K562 (cell line): Measurements from ENCODE around the gene TMEM187. TPM values are rescaled to one million over a fixed set of nuclear protein-coding genes. Genes with fewer than 3 reads are reported as not detected.

Experiments used
- ARID1B ChIP-seq: fragments of 450-650 bp; IDR thresholded peaks from 2 replicates; pipeline ENCODE4 v1.6.1; 2016; ENCODE audit warnings: antibody characterized with exemption, mild to moderate bottlenecking, inconsistent platforms
- ELF1 ChIP-seq: fragments of 200-800 bp; sonication (Bioruptor generic); IDR thresholded peaks from 2 replicates; pipeline ENCODE4 v1.6.1; 2016; ENCODE audit warnings: missing genetic modification characterization, missing compliant biosample characterization
- EP400 ChIP-seq: fragments of 450-650 bp; IDR thresholded peaks from 2 replicates; pipeline ENCODE4 v1.6.1; 2017; ENCODE audit warnings: antibody characterized with exemption, mild to moderate bottlenecking, moderate library complexity
- ETV1 ChIP-seq: fragments of 450-650 bp; conservative IDR thresholded peaks from 2 replicates; pipeline ENCODE4 v1.6.1; 2016; ENCODE audit warnings: missing genetic modification characterization, control low read depth, low read depth, missing compliant biosample characterization
- HNRNPUL1 ChIP-seq: fragments of 200-400 bp; formaldehyde crosslinking; IDR thresholded peaks from 2 replicates; pipeline ENCODE4 v1.6.1; 2017; ENCODE audit warnings: low read length
- LCOR ChIP-seq: sonication (generic); formaldehyde crosslinking; IDR thresholded peaks from 2 replicates; pipeline ENCODE4 v1.8.0; 2022; ENCODE audit warnings: mild to moderate bottlenecking, missing genetic modification reagents
- MYC ChIP-seq, 2 experiments: fragments of 250-450 bp in 1 of 2; sonication (Bioruptor Pico) in 1 of 2; IDR thresholded peaks; 2 replicates each; pipeline versions ENCODE4 v1.5.1 to v1.6.1; 2012 to 2021; ENCODE audit warnings: low read depth in 2 of 2, borderline replicate concordance in 1 of 2, improper control_type of control experiment in 1 of 2, low read length in 1 of 2, mild to moderate bottlenecking in 1 of 2, moderate library complexity in 1 of 2
- NR4A1 ChIP-seq, 2 experiments: fragments of 250-450 bp in 1 of 2; fragments of 450-650 bp in 1 of 2; sonication (Bioruptor Pico) in 1 of 2; IDR thresholded peaks; 2 replicates each; pipeline versions ENCODE4 v1.4.0 to v1.6.1; 2016 to 2020; ENCODE audit warnings: mild to moderate bottlenecking in 2 of 2, missing compliant biosample characterization in 1 of 2, missing genetic modification characterization in 1 of 2, moderate library complexity in 1 of 2
- SIRT6 ChIP-seq: IDR thresholded peaks from one replicate; pipeline ENCODE4 v1.6.1; 2012; ENCODE audit warnings: low read depth, mild to moderate bottlenecking, control low read depth, inconsistent platforms, low read length, moderate library complexity
- ZBTB1 ChIP-seq: sonication (generic); formaldehyde crosslinking; IDR thresholded peaks from 2 replicates; pipeline ENCODE4 v1.8.1; 2023; ENCODE audit warnings: missing genetic modification reagents, low read depth, mild to moderate bottlenecking, borderline replicate concordance
- ZNF12 ChIP-seq: sonication (generic); formaldehyde crosslinking; IDR thresholded peaks from 2 replicates; pipeline ENCODE4 v1.4.0; 2020; ENCODE audit warnings: mild to moderate bottlenecking, missing genetic modification reagents
- ZNF589 ChIP-seq: fragments of 200-800 bp; sonication (Bioruptor generic); IDR thresholded peaks from 2 replicates; pipeline ENCODE4 v1.6.1; 2016; ENCODE audit warnings: low read depth, missing genetic modification characterization, missing compliant biosample characterization
- polyA plus RNA-seq, 8 experiments: library from polyadenylated mRNA; depleted of rRNA in 4 of 8; stranded (reverse) in 5 of 8; unstranded in 3 of 8; fragments of >200 nt; fragmentation: Nextera tagmentation in 2 of 8; fragmentation: Illumina TruSeq in 1 of 8; extraction: Ambion mirVana in 2 of 8; extraction: Trizol in 1 of 8; gene quantifications; 2 replicates each; pipeline versions ENCODE4 v1.2.1 to v1.2.3, GENCODE V29; 2011 to 2014; ENCODE audit warnings: inconsistent platforms in 1 of 8, missing spikeins in 1 of 8
- total RNA-seq, 7 experiments: library from RNA; depleted of rRNA in 6 of 7; stranded (reverse); fragments of >200 nt in 6 of 7; fragmentation: Illumina TruSeq in 2 of 7; extraction: Trizol in 2 of 7; gene quantifications; 2 replicates each; pipeline versions ENCODE4 v1.2.1 to v1.2.3, GENCODE V29; 2011 to 2021; ENCODE audit warnings: low replicate concordance in 1 of 7
- TF ChIP-seq, protein P1 (sequence below): IDR thresholded peaks from 2 replicates; pipeline ENCODE4 v1.6.1; 2012; ENCODE audit warnings: low read depth, low read length, improper control_type of control experiment, borderline replicate concordance
- TF ChIP-seq, protein P2 (sequence below): fragments of 450-650 bp; formaldehyde crosslinking; IDR thresholded peaks from 2 replicates; pipeline ENCODE4 v1.4.0; 2022; ENCODE audit warnings: missing genetic modification characterization
- TF ChIP-seq, protein P3 (sequence below): sonication (generic); formaldehyde crosslinking; IDR thresholded peaks from 2 replicates; pipeline ENCODE4 v1.8.0; 2022; ENCODE audit warnings: mild to moderate bottlenecking, missing genetic modification reagents

The TMEM187 gene
- total and polyA plus RNA-seq, 9 of the 15 experiments (the other 6 are each of a cell fraction or from before 2014, with no cell fraction given) = 0.13 to 6.4 (median 1.6) TPM

DNA sequence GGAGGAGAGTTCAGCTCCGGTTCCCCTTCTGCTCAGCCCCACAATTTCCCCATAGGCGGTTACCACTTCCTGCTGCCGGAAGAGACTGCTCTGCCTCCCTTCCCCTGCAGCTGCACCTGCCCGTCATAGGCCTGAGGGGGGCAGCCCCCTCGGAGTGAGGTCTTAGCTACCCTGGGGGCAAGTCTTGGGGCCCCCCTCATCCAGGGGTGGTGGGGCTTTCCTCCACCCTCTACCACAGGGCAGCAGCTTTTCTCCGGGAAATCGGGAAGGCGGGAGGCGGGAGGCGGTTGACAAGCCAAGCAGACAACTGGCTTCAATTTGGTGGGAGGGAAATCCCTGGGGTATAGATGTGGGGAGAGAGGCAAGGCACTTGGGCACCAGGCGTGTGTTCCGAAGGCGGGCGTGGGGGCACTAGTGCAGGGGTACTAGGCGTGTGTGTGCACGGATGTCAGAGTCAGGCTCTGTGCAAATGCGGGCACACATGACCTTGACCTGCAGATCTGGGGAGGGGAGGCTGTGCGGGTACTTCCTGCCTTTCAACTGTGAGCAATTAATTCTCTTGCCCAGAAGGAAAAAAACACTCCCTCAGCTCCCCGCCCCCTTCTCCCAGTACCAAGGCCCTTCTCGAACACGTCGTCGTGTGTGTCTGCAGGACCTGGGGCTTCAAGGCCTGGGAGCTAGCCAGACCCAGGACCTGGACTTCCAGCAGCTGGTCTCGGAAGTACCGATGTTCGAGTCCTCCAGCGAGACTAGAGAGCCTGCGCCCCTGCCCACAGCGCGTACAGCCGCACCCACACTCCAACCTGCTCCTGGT lies 45.5 kb upstream of the TMEM187 start (continued):
- TF ChIP-seq MYC (IDR thresholded peaks at IDR 0.05; ENCODE audit: low read depth, low read length) = peak; percentile 9; the same call in 1 of the 2 replicates
- 0 out of 2 replicates have a peak, but pooled peaks have one; percentile 23 for TF ChIP-seq MYC (CRISPR knock-in tag; IDR thresholded peaks at IDR 0.05; ENCODE audit: borderline replicate concordance, low read depth)
- TF ChIP-seq EP400 = peak; percentile 42; the same call in 1 of the 2 replicates
- TF ChIP-seq, protein P1, sequence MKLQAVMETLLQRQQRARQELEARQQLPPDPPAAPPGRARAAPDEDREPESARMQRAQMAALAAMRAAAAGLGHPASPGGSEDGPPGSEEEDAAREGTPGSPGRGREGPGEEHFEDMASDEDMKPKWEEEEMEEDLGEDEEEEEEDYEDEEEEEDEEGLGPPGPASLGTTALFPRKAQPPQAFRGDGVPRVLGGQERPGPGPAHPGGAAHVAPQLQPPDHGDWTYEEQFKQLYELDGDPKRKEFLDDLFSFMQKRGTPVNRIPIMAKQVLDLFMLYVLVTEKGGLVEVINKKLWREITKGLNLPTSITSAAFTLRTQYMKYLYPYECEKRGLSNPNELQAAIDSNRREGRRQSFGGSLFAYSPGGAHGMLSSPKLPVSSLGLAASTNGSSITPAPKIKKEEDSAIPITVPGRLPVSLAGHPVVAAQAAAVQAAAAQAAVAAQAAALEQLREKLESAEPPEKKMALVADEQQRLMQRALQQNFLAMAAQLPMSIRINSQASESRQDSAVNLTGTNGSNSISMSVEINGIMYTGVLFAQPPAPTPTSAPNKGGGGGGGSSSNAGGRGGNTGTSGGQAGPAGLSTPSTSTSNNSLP = no peak
- no peak for TF ChIP-seq NR4A1 (CRISPR knock-in tag; IDR thresholded peaks at IDR 0.05)
- TF ChIP-seq NR4A1 (tag; IDR thresholded peaks at IDR 0.05) = 0 out of 2 replicates have a peak, but pooled peaks have one; percentile 38
- TF ChIP-seq ELF1 = 0 out of 2 replicates have a peak, but pooled peaks have one; percentile 36
- no peak for TF ChIP-seq ZNF589
- TF ChIP-seq LCOR (CRISPR knock-in tag) = no peak
- 0 out of 2 replicates have a peak, but pooled peaks have one; percentile 46 for TF ChIP-seq ZNF12 (CRISPR knock-in tag)
- TF ChIP-seq, protein P2, sequence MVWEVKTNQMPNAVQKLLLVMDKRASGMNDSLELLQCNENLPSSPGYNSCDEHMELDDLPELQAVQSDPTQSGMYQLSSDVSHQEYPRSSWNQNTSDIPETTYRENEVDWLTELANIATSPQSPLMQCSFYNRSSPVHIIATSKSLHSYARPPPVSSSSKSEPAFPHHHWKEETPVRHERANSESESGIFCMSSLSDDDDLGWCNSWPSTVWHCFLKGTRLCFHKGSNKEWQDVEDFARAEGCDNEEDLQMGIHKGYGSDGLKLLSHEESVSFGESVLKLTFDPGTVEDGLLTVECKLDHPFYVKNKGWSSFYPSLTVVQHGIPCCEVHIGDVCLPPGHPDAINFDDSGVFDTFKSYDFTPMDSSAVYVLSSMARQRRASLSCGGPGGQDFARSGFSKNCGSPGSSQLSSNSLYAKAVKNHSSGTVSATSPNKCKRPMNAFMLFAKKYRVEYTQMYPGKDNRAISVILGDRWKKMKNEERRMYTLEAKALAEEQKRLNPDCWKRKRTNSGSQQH = peak; percentile 52; the same call in 1 of the 2 replicates
- TF ChIP-seq ARID1B = peak; percentile 37; the same call in 1 of the 2 replicates
- TF ChIP-seq, protein P3, sequence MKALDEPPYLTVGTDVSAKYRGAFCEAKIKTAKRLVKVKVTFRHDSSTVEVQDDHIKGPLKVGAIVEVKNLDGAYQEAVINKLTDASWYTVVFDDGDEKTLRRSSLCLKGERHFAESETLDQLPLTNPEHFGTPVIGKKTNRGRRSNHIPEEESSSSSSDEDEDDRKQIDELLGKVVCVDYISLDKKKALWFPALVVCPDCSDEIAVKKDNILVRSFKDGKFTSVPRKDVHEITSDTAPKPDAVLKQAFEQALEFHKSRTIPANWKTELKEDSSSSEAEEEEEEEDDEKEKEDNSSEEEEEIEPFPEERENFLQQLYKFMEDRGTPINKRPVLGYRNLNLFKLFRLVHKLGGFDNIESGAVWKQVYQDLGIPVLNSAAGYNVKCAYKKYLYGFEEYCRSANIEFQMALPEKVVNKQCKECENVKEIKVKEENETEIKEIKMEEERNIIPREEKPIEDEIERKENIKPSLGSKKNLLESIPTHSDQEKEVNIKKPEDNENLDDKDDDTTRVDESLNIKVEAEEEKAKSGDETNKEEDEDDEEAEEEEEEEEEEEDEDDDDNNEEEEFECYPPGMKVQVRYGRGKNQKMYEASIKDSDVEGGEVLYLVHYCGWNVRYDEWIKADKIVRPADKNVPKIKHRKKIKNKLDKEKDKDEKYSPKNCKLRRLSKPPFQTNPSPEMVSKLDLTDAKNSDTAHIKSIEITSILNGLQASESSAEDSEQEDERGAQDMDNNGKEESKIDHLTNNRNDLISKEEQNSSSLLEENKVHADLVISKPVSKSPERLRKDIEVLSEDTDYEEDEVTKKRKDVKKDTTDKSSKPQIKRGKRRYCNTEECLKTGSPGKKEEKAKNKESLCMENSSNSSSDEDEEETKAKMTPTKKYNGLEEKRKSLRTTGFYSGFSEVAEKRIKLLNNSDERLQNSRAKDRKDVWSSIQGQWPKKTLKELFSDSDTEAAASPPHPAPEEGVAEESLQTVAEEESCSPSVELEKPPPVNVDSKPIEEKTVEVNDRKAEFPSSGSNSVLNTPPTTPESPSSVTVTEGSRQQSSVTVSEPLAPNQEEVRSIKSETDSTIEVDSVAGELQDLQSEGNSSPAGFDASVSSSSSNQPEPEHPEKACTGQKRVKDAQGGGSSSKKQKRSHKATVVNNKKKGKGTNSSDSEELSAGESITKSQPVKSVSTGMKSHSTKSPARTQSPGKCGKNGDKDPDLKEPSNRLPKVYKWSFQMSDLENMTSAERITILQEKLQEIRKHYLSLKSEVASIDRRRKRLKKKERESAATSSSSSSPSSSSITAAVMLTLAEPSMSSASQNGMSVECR (CRISPR knock-in tag) = peak; percentile 53; the same call in 1 of the 2 replicates
- no peak for TF ChIP-seq HNRNPUL1
- no peak for TF ChIP-seq SIRT6
- peak; percentile 98 for TF ChIP-seq ETV1 (tag)
- no peak for TF ChIP-seq ZBTB1
